Raji (cell line): ENCODE data around the gene NLRP5.
A peak's percentile ranks its signal among the peaks of the same experiment; 100 is the strongest.

Experiments
- POLR2A ChIP-seq: IDR thresholded peaks from 2 replicates; pipeline ENCODE4 v1.6.1; 2011; ENCODE audit warnings: low read depth, low read length, control low read depth; ENCODE audit not compliant: insufficient read depth

NLRP5 gene

GRCh38 chr19:56069642-56070041, 83.1 kb downstream of the NLRP5 start:
- TF ChIP-seq POLR2A = no peak

DNA sequence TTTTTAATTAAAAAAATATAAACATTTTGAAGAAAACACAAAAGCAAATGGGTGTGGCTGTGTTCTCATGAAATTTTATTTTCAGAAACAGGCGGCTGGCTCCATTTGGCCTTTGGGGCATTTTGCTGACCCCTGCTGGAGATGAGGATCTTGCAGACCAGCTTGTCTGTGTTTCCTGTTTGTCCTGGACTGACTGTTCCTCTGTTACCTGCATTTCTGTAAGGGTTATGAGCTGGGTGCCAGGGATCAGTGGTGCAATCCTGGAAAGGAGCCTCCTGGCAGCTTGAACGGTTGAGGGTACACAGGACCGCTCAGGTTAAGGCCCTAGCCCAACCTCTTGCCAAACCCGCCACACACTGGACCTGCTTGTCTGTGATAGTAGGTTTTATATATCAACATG, 84.6 kb downstream of the NLRP5 start:
- TF ChIP-seq POLR2A = no peak

- no peak for TF ChIP-seq POLR2A
Measured at GRCh38 chr19:56076498-56076897, 89.9 kb downstream of the NLRP5 start.

DNA sequence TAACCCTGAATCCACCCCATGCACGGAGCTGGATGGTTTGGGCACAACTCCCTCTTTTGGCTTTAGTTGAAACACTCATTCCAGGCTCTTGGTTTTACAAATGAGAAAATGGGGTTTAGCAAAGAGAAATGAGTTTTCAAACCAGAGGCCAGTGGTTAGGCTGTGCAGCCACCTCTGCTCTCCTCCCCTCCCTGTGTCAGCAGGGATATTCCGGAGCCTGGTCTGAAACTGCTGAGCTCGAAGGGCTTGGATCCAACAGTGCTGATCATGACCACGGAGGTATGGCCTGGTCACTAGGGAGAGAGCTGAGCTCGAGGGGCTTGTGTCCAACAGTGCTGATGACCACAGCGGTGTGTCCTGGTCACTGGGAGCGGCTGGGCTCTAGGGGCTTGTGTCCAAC, 93.0 kb downstream of the NLRP5 start:
- TF ChIP-seq POLR2A = no peak

- peak; percentile 28; the same call in 1 of the 2 replicates for TF ChIP-seq POLR2A
Measured at GRCh38 chr19:56080669-56081401, 94.3 kb downstream of the NLRP5 start.

DNA sequence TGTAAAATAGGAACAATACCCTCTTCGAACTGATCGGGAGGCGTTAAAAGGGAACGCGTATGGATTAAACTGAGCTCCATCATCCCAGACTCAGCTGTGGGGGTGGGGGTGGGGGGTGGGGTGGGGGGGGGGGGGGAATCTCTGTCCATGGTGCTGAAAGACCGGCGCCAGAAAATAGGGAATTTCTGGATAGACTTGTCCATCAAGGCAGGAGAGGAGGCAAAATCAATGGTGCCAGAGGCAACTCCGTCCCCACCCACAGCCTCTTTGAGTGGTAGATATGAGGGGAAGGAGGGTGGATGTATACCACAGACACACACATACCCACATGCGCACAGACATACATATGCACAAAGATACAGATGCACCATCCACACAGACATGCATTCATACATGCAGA, 97.1 kb downstream of the NLRP5 start:
- no peak for TF ChIP-seq POLR2A

- no peak for TF ChIP-seq POLR2A
Measured at GRCh38 chr19:56084835-56085536, 98.4 kb downstream of the NLRP5 start.

GRCh38 chr19:56085571-56086275, 99.1 kb downstream of the NLRP5 start:
- TF ChIP-seq POLR2A = no peak

DNA sequence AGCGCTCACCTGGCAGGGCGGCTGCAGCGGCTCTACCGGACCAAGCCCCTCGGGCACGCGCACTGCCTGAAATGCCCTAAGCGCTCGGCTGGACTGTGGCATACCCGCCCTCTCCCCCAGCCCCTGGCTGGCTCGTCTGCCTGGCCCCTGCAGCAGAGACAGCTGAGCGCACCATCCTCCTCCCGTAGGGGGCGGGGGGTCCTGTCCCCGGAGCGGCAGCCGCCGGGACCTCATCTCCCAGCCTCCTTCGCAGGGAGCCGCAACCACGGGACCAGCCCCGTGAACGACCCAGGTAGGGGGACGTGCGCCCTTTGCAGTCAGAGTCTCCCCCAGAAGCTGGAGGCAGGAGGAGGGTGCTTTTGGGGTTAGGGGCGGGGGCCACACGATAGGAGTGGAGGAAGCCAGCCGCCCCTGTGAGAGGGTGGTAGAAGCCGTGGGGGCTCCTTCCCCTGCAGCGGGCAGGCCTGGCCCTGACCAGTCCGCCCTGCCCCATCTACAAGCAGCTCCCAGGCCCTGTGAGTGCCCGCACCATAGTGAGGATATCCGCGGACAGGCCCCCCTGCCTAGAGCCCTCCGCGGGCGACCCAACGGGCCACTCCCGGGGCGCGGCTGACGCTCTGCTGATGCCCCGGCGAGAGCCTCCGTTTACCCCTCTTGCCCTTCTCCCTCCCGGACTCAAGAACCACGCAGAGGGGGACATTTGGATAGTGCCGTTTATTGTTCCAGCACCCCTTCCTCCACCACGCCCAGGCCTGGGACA, 100.3 kb downstream of the NLRP5 start:
- TF ChIP-seq POLR2A = no peak

DNA sequence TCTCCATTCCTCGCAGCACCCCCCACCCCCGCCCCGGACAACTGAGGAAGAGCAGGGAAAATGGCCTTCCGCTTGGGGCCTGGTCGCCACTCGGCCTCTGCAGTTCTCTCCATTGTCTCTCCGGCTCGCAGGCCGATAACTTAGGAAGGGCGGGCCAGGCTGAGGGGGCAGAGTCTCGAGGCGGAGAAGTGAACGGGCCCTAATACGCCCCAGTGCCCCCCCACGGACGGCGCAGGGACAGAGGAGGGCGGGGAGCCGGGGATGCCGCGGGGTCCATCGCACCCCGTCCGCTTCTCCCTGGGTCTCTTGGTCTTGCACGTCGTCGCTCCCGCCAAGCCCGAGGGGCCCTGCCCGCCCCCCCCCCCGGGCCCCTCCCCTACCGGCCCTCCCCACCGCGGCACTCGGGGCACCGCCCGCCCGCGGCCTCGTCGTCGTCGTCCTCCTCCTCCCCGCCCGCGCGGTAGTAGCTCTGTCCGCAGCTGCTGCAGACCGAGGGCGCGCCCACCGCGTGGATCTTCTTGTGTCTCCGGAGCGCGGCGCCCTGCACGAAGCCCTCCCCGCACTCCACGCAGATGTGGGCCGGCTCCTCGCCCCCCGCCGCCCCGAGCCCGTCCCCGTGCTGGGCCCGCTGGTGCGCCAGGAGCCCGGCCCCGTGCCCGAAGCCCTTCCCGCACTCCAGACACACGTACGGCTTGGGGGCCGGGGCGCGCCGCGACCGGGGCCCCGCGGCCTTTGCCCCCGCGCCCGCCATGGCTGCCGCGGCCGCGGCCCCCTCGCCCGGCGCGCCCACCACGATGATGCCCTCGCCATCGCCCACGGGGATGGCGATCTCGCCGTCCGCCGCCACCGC, 101.3 kb downstream of the NLRP5 start:
- no peak for TF ChIP-seq POLR2A

DNA sequence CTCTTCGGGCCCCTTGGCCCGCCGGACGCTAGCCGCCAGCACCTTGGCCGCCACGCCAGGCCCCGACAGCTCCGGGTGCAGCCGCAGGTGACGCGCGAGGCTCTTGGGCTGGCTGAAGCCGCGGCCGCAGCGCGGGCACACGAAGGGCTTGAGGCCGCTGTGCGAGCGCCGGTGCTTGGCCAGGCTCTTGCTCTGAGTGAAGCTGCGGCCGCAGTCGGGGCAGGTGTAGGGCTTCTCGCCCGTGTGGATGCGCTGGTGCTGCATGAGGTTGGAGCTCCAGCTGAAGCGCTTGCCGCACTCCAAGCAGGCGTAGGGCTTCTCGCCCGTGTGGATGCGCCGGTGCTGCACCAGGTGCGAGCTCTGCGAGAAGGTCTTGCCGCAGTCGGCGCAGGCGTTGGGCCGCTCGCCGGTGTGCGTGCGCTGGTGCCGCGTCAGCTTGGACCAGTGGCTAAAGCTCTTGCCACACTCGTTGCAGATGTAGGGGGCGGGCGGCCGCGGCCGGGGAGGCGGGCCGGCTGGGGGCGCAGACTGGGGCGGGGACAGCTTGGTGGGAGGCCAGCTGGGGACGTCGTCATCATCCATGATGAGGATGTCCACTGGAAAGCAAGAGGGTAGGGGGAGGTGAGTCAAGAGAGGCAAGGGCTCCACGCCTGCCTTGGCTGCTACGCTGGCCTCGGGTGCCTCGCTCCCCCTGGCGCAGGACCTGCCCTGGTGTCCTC, 102.1 kb downstream of the NLRP5 start:
- no peak for TF ChIP-seq POLR2A

DNA sequence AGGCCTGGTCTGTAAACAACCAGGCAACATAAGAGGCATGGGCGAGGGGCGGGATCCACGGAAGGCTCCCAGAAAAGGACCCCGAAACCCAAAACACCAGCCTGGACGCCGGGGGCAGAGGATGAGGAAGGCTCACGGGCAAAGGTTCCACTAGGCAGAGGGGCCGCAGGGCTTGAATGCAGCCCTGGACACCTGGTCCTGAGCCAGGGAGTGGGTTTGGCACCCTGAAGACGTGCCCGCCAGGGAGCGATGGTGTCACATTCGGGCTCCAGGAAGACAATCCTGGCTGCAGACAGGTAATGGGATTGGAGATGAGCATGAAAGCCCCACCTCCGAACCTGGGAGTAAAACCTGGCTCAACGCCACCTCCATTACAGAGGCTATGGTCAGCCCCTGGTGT, 102.8 kb downstream of the NLRP5 start:
- no peak for TF ChIP-seq POLR2A

DNA sequence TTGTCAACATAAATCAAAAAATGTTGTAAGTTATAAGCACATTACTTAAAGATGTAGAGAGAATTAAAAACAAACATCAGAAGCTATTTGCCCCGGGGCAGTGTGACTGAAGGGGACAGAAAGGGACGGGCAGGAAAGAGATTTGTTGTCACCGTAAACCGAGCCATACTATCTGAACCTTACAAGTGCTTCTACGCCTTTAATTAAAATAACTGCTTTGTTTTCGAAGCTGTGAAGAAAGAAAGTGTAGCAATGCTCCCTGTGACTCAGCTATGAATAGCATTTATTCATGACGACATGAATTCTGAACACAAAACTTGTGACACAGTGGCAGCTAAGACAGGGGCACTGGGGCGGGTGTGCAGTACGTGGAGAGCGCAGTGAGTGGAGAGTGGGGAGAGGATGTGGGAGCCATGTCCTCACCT, 104.5 kb downstream of the NLRP5 start:
- TF ChIP-seq POLR2A = no peak
